Endodermal cell (in vitro differentiated cells): ENCODE results near the gene AIG1. TPM values are rescaled to one million over a fixed set of nuclear protein-coding genes. Genes with fewer than 3 reads are reported as not detected.

Experiments
- DNase-seq: peaks from one replicate; pipeline ENCODE4 v3.0.0-alpha.2; 2017
- H3K27ac ChIP-seq: 2 replicates; pipeline ENCODE4 v1.5.1; 2013; ENCODE audit warnings: mild to moderate bottlenecking, low read depth, low read length, moderate library complexity
- H3K27me3 ChIP-seq: 2 replicates; pipeline ENCODE4 v1.6.1; 2013; ENCODE audit warnings: mild to moderate bottlenecking, low read length, moderate library complexity; ENCODE audit not compliant: insufficient read depth, control insufficient read depth, poor library complexity, severe bottlenecking
- H3K36me3 ChIP-seq: 2 replicates; pipeline ENCODE4 v1.7.0; 2013; ENCODE audit warnings: mild to moderate bottlenecking, low read length, moderate library complexity; ENCODE audit not compliant: control insufficient read depth, insufficient read depth
- H3K4me1 ChIP-seq: one replicate; pipeline ENCODE4 v1.7.0; 2013; ENCODE audit warnings: low read length; ENCODE audit not compliant: control insufficient read depth, insufficient read depth
- H3K4me3 ChIP-seq: 2 replicates; pipeline ENCODE4 v1.5.1; 2013; ENCODE audit warnings: mild to moderate bottlenecking, low read length, moderate library complexity
- H3K9ac ChIP-seq: 2 replicates; pipeline ENCODE4 v1.6.1; 2013; ENCODE audit warnings: mild to moderate bottlenecking, low read length, moderate library complexity; ENCODE audit not compliant: poor library complexity, severe bottlenecking; ENCODE audit errors: extremely low read depth
- H3K9me3 ChIP-seq: 2 replicates; pipeline ENCODE4 v1.6.1; 2013; ENCODE audit warnings: mild to moderate bottlenecking, low read length, moderate library complexity; ENCODE audit not compliant: control insufficient read depth
- H3K27ac Mint-ChIP-seq: 2 replicates; pipeline ENCODE4 v1.8.0; 2020; ENCODE audit warnings: mixed read lengths
- H3K27me3 Mint-ChIP-seq: 2 replicates; pipeline ENCODE4 v1.8.0; 2021; ENCODE audit warnings: mild to moderate bottlenecking, mixed read lengths; ENCODE audit not compliant: insufficient read depth
- H3K36me3 Mint-ChIP-seq: 2 replicates; pipeline ENCODE4 v1.8.0; 2020; ENCODE audit warnings: low read depth, mixed read lengths
- H3K4me1 Mint-ChIP-seq: 2 replicates; pipeline ENCODE4 v1.8.0; 2020; ENCODE audit warnings: mixed read lengths
- H3K4me3 Mint-ChIP-seq: 2 replicates; pipeline ENCODE4 v1.8.0; 2020; ENCODE audit warnings: mild to moderate bottlenecking, moderate library complexity, mixed read lengths
- H3K9me3 Mint-ChIP-seq: 2 replicates; pipeline ENCODE4 v1.8.0; 2020; ENCODE audit warnings: mild to moderate bottlenecking, mixed read lengths
- WGBS, 2 experiments: methylation state at CpG; one replicate each; pipeline versions ENCODE4 v1.1.5 to v1.1.7; 2013; ENCODE audit warnings: missing lambda C conversion rate in 2 of 2, mixed read lengths in 1 of 2; ENCODE audit not compliant: insufficient coverage in 1 of 2, insufficient read length in 1 of 2; 5-methylcytosine and 5-hydroxymethylcytosine counted together
- total RNA-seq, 2 donors: library from RNA; stranded (reverse); fragmentation: NEBNext Ultra II Directional in 1 of 2; extraction: Animal tissue kit (Norgen Biotek cat#: 25700) in 1 of 2; gene quantifications; 2 replicates in 1 of 2; 3 replicates in 1 of 2; pipeline ENCODE4 v1.2.1, GENCODE V29; 2021
- TF ChIP-seq, protein P1 (sequence below): fragments of 200-600 bp; sonication (generic); conservative IDR thresholded peaks from 2 replicates; pipeline ENCODE4 v1.5.0; 2021; ENCODE audit warnings: antibody characterized with exemption, mild to moderate bottlenecking

The AIG1 gene
- total RNA-seq, 2 donors from 2014 or later: 23.0 to 25.2 TPM

DNA sequence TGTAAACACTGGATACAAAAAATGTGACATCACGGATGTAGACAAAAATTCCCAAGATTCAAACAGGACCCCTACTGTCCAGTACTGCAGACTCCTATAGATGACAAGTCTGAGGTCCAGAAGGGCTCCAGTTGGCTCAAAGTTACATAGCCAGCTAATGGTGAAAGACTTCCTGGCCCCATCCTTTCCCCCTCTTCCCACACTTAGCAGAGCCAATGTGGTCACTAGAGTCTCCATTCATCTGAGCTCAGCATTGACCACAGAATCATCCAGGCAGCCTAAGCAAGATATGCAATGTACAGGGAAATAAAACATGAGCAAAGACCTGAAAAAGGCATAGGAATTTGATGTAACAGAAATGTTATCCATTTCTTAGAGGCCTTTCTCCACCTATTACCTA lies 209.3 kb downstream of the AIG1 start:
- Mint-ChIP-seq H3K9me3 (no peaks in the 10 kb centered on the region), H3K27me3 (no peaks in the 10 kb centered on the region), H3K4me1 (peaks cover 14% of the 10 kb centered on the region), H3K4me3 (no peak overlapping the region), H3K27ac (no peak overlapping the region), H3K36me3 (no peaks in the 10 kb centered on the region)
- H3K4me3 ChIP-seq: no peak overlapping the region
- H3K36me3 ChIP-seq: no peaks in the 10 kb centered on the region
- DNase-seq: no peak
- no peak overlapping the region for H3K9ac ChIP-seq
- TF ChIP-seq, protein P1, sequence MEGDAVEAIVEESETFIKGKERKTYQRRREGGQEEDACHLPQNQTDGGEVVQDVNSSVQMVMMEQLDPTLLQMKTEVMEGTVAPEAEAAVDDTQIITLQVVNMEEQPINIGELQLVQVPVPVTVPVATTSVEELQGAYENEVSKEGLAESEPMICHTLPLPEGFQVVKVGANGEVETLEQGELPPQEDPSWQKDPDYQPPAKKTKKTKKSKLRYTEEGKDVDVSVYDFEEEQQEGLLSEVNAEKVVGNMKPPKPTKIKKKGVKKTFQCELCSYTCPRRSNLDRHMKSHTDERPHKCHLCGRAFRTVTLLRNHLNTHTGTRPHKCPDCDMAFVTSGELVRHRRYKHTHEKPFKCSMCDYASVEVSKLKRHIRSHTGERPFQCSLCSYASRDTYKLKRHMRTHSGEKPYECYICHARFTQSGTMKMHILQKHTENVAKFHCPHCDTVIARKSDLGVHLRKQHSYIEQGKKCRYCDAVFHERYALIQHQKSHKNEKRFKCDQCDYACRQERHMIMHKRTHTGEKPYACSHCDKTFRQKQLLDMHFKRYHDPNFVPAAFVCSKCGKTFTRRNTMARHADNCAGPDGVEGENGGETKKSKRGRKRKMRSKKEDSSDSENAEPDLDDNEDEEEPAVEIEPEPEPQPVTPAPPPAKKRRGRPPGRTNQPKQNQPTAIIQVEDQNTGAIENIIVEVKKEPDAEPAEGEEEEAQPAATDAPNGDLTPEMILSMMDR: no peak
- H3K27me3 ChIP-seq: no peaks in the 10 kb centered on the region
- H3K9me3 ChIP-seq: no peaks in the 10 kb centered on the region
- WGBS, 2 experiments: 91 to 100% methylated on average over 1 of the region's 1 CpG
- H3K27ac ChIP-seq: no peak overlapping the region
- H3K4me1 ChIP-seq: no peaks in the 10 kb centered on the region

DNA sequence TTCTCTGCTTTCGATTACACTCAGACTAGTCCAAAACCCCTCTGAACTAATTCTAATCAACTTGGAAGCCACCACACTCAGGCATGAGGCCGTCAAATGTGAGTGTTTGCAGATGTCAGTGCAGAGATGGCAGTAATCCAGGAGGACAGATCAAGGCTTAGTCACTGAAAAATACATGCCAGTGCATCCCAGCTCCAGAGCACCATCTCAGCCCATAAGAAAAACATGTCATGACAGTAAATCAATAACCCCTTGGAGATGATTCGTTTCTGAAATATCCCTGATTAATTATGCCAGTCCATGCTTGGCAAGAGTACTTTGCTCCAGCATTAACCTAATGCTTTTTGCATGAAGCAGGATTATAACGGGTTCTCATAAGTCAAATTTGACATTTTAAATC lies 210.3 kb downstream of the AIG1 start:
- H3K27ac Mint-ChIP-seq: no peak overlapping the region
- no peak overlapping the region for H3K27ac ChIP-seq

DNA sequence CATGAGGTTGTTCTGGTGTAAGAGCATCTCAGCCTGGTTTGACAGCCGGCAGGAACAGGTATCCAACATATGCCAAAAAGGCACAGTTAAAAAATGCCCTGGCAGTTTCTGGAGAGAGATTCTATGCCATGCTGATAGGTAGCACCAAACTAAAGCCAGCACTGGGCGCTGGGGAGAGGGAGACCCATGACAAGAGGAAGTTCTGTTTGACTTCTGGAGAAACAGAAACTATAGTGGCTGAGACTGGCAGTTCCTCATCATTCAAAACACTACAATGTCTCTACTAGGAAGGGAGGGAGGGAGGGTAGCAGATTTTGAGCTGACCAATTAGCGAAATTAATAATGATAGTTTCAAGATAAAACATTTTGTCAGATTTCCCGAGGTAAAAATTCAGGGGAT lies 215.7 kb downstream of the AIG1 start:
- Mint-ChIP-seq H3K27me3 (no peaks in the 10 kb centered on the region), H3K4me1 (no peaks in the 10 kb centered on the region), H3K36me3 (no peaks in the 10 kb centered on the region), H3K9me3 (peaks cover 2% of the 10 kb centered on the region), H3K27ac (no peak overlapping the region), H3K4me3 (no peak overlapping the region)
- DNase-seq: no peak
- no peak overlapping the region for H3K27ac ChIP-seq
- H3K4me3 ChIP-seq: no peak overlapping the region
- no peaks in the 10 kb centered on the region for H3K9me3 ChIP-seq
- H3K36me3 ChIP-seq: no peaks in the 10 kb centered on the region
- H3K27me3 ChIP-seq: no peaks in the 10 kb centered on the region
- H3K4me1 ChIP-seq: no peaks in the 10 kb centered on the region
- WGBS, 2 experiments: 90 to 96% methylated on average over 3 to 4 of the region's 4 CpGs
- TF ChIP-seq, protein P1: no peak
- H3K9ac ChIP-seq: no peak overlapping the region

More for the DNA sequence above, 210.3 kb downstream of the AIG1 start:
- Histone ChIP-seq H3K36me3 (no peaks in the 10 kb centered on the region), H3K9ac (no peak overlapping the region), H3K4me3 (no peak overlapping the region), H3K4me1 (no peaks in the 10 kb centered on the region), H3K27me3 (no peaks in the 10 kb centered on the region), H3K9me3 (no peaks in the 10 kb centered on the region)
- H3K4me1 Mint-ChIP-seq: peaks cover 6% of the 10 kb centered on the region
- no peaks in the 10 kb centered on the region for H3K27me3 Mint-ChIP-seq
- no peaks in the 10 kb centered on the region for H3K36me3 Mint-ChIP-seq
- no peak for DNase-seq
- H3K4me3 Mint-ChIP-seq: no peak overlapping the region
- no peaks in the 10 kb centered on the region for H3K9me3 Mint-ChIP-seq
- TF ChIP-seq, protein P1: no peak
- WGBS, 2 experiments: 89 to 93% methylated on average over 4 of the region's 4 CpGs
